Measurements from ENCODE around the gene FBXL15. TPM values are rescaled to one million over a fixed set of nuclear protein-coding genes. Genes with fewer than 3 reads are reported as not detected.
A peak's percentile ranks its signal among the peaks of the same experiment; 100 is the strongest.

FBXL15 gene
- total RNA-seq, 1 donor from 2014 or later = 16.6 TPM

DNA sequence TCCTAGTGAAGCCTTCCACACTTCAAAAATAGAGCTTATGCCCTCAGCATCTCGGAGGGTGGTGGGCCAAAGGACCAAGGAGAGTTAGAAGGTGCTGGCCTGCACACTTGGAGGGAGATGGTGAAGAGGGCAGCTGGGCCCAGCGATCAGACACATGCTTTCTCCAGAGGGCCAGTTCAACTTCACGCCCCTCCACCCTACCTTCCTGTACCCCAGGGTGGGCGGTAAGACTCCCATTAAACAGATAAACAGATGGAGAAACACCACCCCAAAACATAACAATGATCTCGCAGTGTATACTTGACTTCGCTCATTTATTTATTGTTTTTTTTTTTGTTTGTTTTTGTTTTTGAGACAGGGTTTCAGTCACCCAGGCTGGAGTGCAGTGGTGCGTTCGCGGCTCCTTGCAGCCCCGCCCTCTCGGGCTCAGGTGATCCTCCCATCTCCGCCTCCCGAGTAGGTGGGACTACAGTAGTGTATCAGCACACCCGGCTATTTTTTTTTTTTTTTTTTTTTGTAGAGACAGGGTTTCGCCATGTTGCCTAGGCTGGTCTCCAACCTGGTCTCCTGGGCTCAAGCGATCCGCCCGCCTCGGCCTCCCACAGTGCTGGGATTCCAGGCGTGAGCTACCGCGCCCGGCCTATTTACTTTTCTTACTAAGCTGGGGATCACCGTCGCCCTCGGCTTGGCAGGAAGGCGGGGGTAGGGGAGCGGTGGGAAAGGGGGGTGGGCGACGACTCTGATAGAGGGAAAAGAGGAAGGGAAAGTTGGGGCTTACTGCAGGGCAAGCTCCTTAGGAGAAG lies 28.9 kb downstream of the FBXL15 start:
- intact Hi-C loops (cut with DNase I) = no loop called here
- Histone ChIP-seq H3K36me3 (no peaks in the 10 kb centered on the region), H3K4me1 (peaks cover 36% of the 10 kb centered on the region), H3K9me3 (no peaks in the 10 kb centered on the region), H3K27ac (peak overlapping the region; percentile 83), H3K4me3 (peak overlapping the region; percentile 69), H3K27me3 (ENCODE audit: low read depth) (no peaks in the 10 kb centered on the region)
- TF ChIP-seq, protein P1, sequence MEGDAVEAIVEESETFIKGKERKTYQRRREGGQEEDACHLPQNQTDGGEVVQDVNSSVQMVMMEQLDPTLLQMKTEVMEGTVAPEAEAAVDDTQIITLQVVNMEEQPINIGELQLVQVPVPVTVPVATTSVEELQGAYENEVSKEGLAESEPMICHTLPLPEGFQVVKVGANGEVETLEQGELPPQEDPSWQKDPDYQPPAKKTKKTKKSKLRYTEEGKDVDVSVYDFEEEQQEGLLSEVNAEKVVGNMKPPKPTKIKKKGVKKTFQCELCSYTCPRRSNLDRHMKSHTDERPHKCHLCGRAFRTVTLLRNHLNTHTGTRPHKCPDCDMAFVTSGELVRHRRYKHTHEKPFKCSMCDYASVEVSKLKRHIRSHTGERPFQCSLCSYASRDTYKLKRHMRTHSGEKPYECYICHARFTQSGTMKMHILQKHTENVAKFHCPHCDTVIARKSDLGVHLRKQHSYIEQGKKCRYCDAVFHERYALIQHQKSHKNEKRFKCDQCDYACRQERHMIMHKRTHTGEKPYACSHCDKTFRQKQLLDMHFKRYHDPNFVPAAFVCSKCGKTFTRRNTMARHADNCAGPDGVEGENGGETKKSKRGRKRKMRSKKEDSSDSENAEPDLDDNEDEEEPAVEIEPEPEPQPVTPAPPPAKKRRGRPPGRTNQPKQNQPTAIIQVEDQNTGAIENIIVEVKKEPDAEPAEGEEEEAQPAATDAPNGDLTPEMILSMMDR (IDR thresholded peaks at IDR 0.05) = no peak
- ATAC-seq (peak; percentile 81 to 85), DNase-seq (peak; percentile 91)

DNA sequence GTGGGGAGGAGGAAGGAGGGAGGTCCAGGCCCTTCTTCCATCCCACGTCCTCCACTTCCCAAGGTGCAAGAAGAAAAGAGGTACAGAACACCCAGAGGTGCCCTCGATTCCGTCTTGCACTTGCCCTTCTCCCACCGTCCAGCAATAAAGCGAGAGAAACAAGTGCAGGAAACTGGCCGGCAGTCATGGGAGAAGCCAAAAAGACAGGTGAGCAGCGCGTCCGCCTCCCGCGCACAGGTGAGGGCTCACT lies 29.4 kb downstream of the FBXL15 start:
- H3K27ac ChIP-seq = peak overlapping the region; percentile 83

DNA sequence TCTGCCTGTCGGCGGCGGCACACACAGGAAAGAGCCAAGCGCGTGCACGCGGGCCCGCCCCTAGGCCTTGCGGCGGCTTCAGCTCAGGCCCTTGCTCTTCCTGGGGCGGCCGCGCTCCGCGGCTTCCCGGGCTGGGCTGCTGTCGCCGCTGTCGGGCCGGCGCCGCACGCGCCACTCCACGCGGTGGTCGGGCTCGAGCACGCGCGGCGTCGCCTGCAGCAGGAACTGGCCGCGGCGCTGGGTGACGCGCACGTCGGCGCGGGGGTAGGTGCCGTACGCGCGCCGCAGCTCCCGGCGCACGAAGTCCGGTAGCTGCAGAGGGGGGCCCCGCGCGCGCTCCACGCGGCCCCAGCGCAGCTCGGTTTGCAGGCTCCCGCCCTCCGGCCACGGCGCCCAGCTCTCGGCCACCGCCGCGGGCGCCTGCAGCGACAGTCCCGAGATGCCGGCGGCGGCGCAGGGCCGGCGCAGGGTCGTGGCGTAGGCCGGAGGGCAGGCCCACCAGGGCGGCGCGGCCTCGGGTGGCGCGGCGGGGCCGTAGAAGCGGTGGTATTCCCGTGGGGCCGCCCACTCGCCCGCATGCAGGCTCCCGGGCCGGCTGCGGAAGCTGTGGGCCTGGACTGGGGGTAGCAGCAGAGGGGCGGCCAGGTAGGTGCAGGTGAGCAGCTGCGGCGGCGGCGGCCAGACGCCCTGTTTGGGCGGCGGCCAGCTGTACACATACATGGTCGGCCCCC lies 29.9 kb downstream of the FBXL15 start:
- DNase-seq (peak; percentile 94), ATAC-seq (peak; percentile 91 to 94)
- TF ChIP-seq, protein P1 (IDR thresholded peaks at IDR 0.05) = no peak
- Histone ChIP-seq H3K36me3 (no peaks in the 10 kb centered on the region), H3K9me3 (no peaks in the 10 kb centered on the region), H3K4me3 (peak overlapping the region; percentile 69), H3K27me3 (ENCODE audit: low read depth) (no peaks in the 10 kb centered on the region), H3K4me1 (peaks cover 46% of the 10 kb centered on the region), H3K27ac (peak overlapping the region; percentile 83)
- intact Hi-C loops (cut with DNase I) = no loop called here

More for the DNA sequence above, 29.4 kb downstream of the FBXL15 start:
- Histone ChIP-seq H3K36me3 (no peaks in the 10 kb centered on the region), H3K4me3 (peak overlapping the region; percentile 69), H3K9me3 (no peaks in the 10 kb centered on the region), H3K27me3 (ENCODE audit: low read depth) (no peaks in the 10 kb centered on the region), H3K4me1 (peaks cover 41% of the 10 kb centered on the region)
- intact Hi-C loops (cut with DNase I) = no loop called here
- TF ChIP-seq, protein P1 (IDR thresholded peaks at IDR 0.05) = no peak
- DNase-seq (no peak), ATAC-seq (no peak)

DNA sequence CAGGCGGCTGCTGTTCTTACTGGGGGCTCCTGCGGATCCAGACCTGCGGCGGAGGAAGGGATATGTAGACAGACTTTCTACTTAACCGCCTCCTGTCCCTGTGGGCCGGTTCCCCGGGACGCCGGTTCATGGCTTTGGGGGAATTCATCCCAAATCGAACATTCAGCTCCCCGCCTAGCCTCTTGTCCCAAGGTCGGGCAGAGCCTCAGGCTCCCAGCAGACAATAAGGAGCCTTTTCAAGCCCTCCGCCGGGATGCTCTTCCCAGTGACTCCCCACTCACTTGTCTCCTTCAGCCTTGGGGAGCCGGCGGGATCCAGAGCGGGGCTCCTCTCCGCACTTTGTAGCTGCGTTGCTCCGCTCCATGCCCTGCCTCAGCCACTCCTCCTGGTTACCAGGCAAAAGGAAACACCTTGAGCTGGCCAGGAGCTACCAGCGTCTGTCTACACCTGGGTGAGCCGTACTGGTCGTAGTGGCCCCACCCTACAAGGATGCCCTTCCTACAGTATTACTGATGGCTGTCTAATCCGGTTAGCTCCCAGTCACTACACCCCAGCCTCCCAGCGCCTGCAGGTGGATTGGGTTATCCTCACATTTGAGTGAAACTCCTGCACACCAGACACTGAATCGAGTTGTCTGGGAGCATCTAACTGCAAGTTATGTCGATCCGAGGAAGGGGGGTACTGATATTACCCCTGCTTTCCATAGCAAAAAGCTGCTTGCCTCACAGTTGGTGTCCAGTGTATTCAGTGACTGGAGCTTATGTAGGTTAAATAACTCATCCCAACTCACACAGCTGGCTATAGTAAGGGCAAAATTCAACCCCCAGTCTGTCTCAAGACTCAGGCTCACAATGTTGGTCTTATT lies 30.7 kb downstream of the FBXL15 start, which contains the start of gene C10orf95:
Gene C10orf95 (minus strand): TSS at position 439 of the 865 bp plus-strand sequence. CDS start 450 bp downstream, outside the sequence.
- H3K4me3 ChIP-seq = peak within 1 kb of the TSS; percentile 69
- peaks cover 54% of the 10 kb centered on the region for H3K4me1 ChIP-seq
- no peaks in the 10 kb centered on the region for H3K36me3 ChIP-seq
- H3K9me3 ChIP-seq = no peaks in the 10 kb centered on the region
- peak within 1 kb of the TSS; percentile 83 for H3K27ac ChIP-seq
- ATAC-seq = peak; percentile 12 to 19
- intact Hi-C loops (cut with DNase I) = no loop called here
- TF ChIP-seq, protein P1 (IDR thresholded peaks at IDR 0.05) = no peak
- DNase-seq = peak; percentile 62
- no peaks in the 10 kb centered on the region for H3K27me3 ChIP-seq (ENCODE audit: low read depth)

DNA sequence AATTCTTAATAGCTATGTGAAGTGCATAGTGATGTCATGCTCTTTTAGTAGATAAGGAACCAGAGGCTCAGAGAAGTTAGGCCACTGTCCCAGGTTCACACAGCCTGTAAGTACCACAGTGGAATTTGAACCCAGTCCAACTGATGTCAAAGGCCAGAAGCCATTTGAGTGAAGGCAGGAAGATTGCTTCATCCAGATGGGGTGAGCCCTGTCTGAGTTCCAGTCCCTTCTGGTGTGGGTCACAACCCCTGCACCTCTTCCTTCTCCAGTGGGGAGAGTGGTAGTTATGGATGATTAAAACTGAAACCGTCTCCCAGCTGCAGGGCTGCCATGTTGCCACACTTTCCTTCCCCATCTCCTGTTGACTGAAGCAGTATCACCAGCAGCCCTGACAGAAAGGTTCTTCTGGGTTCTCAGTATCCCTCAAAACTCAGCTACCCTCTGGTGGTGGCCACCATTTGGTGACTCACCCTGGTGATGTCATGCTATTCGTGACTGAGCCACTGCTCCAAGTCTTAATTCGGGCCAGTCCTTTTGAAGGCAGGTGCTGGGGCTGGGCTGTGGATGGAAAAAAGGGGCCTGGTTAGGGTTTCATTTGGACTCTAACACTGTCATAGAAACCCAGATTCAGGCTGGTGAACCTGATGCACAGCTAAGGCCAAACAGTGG lies 32.2 kb downstream of the FBXL15 start:
- H3K9me3 ChIP-seq = no peaks in the 10 kb centered on the region
- H3K4me1 ChIP-seq = peaks cover 57% of the 10 kb centered on the region
- H3K27ac ChIP-seq = peak overlapping the region; percentile 76
- H3K36me3 ChIP-seq = no peaks in the 10 kb centered on the region
- TF ChIP-seq, protein P1 (IDR thresholded peaks at IDR 0.05) = no peak
- intact Hi-C loops (cut with DNase I) = no loop called here
- peak; percentile 71 for DNase-seq
- no peaks in the 10 kb centered on the region for H3K27me3 ChIP-seq (ENCODE audit: low read depth)
- ATAC-seq = peak; percentile 10 to 33
- H3K4me3 ChIP-seq = no peak overlapping the region

Measured in lower lobe of right lung (tissue), 2 donors.